T-helper 1 cell treated with Interleukin-12 subunit alpha and Interleukin-12 subunit beta and Interleukin-4 antibody, amounts not matched to agents 30 μg/mL and 1 μg/mL, for 36 hours (primary cell): ENCODE results near the gene MARS1.

Source experiments
- H3K27ac Mint-ChIP-seq: one replicate; pipeline ENCODE4 v1.8.0; 2021; ENCODE audit warnings: mild to moderate bottlenecking, mixed read lengths
- H3K27me3 Mint-ChIP-seq: one replicate; pipeline ENCODE4 v1.8.0; 2021; ENCODE audit warnings: low read depth, mixed read lengths
- H3K36me3 Mint-ChIP-seq: one replicate; pipeline ENCODE4 v1.8.0; 2021; ENCODE audit warnings: low read depth, mixed read lengths
- H3K4me1 Mint-ChIP-seq: one replicate; pipeline ENCODE4 v1.8.0; 2021; ENCODE audit warnings: low read depth, mixed read lengths
- H3K4me3 Mint-ChIP-seq: one replicate; pipeline ENCODE4 v1.8.0; 2021; ENCODE audit warnings: mild to moderate bottlenecking, moderate library complexity, mixed read lengths
- H3K9me3 Mint-ChIP-seq: one replicate; pipeline ENCODE4 v1.8.0; 2021; ENCODE audit warnings: mixed read lengths

The MARS1 gene

DNA sequence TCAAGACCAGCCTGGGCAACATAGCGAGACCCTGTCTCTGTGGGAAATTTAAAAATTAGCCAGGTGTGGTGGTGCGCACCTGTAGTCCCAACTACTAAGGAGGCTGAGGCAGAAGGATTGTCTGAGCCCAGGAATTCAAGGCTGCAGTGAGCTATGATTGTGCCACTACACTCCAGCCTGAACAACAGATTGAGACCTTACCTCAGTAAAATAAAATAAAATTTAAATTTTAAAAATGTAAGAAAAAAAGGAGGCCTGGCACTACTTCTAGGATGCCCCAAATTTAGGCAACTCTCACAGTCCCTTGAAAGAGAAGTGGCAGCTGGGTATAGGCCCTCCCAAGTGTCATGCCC is 33.7 kb upstream of the MARS1 start:
- no peaks in the 10 kb centered on the region for H3K36me3 Mint-ChIP-seq
- H3K27ac Mint-ChIP-seq = no peak overlapping the region
- no peak overlapping the region for H3K4me3 Mint-ChIP-seq
- peaks cover 12% of the 10 kb centered on the region for H3K4me1 Mint-ChIP-seq
- no peaks in the 10 kb centered on the region for H3K9me3 Mint-ChIP-seq
- no peaks in the 10 kb centered on the region for H3K27me3 Mint-ChIP-seq

DNA sequence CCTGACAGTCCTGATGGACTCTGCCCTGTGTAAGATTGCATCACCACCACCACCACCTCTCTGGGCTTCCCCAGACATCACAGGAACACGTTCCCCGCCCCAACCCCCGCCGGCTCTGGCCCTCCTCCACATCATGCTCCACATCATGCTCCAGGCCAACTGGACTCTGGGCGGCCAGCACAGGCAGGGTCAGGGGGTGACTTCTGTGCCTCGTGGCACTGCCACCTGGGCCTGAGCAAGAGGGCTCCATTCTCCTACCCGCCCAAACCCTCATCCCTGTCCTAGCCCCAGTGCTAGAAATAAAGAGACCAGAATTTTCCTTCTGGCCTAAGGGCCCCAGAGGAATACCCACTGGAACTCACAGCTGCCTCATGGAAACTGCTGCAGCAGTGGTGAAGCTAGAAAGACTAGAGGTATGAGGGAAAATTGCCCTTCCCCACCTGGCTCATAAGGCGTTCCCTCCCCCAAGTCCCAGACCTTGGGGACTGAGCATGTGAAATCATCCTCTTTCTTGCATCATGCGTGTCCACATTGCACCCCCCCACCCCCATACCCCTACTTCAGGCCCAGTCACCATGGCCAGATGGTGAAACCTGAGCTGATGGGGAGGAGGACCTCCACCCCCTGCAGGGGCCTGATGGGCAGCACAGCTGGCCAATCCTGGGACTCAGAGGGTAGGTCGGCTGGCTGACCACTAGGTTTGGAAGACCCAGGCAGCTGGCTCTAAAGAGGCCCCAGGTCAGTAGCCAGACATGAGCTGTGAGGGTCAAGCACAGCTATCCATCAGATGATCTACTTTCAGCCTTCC is 33.1 kb upstream of the MARS1 start, which contains the start of gene INHBE:
Gene INHBE (plus strand): TSS at position 742 of the 808 bp plus-strand sequence. CDS start 230 bp downstream, outside the sequence.
- peaks cover 17% of the 10 kb centered on the region for H3K4me1 Mint-ChIP-seq
- peak within 1 kb of the TSS; percentile 73 for H3K27ac Mint-ChIP-seq
- peak within 1 kb of the TSS; percentile 65 for H3K4me3 Mint-ChIP-seq
- no peaks in the 10 kb centered on the region for H3K27me3 Mint-ChIP-seq
- no peaks in the 10 kb centered on the region for H3K9me3 Mint-ChIP-seq
- H3K36me3 Mint-ChIP-seq = no peaks in the 10 kb centered on the region

DNA sequence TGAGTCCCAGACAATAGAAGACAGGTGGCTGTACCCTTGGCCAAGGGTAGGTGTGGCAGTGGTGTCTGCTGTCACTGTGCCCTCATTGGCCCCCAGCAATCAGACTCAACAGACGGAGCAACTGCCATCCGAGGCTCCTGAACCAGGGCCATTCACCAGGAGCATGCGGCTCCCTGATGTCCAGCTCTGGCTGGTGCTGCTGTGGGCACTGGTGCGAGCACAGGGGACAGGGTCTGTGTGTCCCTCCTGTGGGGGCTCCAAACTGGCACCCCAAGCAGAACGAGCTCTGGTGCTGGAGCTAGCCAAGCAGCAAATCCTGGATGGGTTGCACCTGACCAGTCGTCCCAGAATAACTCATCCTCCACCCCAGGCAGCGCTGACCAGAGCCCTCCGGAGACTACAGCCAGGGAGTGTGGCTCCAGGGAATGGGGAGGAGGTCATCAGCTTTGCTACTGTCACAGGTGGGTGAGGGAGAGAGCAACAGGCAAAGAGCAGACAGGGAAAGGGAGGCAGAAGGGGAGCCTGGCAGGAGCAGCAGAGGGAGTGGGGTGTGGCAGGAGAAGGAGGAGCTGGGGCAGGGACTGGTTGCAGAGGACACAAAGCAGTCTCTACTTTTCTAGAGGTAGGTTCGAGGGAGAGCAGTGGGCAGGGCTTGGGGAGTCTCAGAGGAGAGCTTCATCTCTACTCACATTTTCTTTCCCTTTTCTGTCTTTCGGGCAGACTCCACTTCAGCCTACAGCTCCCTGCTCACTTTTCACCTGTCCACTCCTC is 32.3 kb upstream of the MARS1 start:
- peaks cover 5% of the 10 kb centered on the region for H3K27me3 Mint-ChIP-seq
- H3K36me3 Mint-ChIP-seq = no peaks in the 10 kb centered on the region
- peak overlapping the region; percentile 73 for H3K27ac Mint-ChIP-seq
- H3K4me1 Mint-ChIP-seq = peaks cover 21% of the 10 kb centered on the region
- no peaks in the 10 kb centered on the region for H3K9me3 Mint-ChIP-seq
- peak overlapping the region; percentile 65 for H3K4me3 Mint-ChIP-seq

DNA sequence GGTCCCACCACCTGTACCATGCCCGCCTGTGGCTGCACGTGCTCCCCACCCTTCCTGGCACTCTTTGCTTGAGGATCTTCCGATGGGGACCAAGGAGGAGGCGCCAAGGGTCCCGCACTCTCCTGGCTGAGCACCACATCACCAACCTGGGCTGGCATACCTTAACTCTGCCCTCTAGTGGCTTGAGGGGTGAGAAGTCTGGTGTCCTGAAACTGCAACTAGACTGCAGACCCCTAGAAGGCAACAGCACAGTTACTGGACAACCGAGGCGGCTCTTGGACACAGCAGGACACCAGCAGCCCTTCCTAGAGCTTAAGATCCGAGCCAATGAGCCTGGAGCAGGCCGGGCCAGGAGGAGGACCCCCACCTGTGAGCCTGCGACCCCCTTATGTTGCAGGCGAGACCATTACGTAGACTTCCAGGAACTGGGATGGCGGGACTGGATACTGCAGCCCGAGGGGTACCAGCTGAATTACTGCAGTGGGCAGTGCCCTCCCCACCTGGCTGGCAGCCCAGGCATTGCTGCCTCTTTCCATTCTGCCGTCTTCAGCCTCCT is 31.6 kb upstream of the MARS1 start:
- Mint-ChIP-seq H3K36me3 (no peaks in the 10 kb centered on the region), H3K4me1 (peaks cover 25% of the 10 kb centered on the region), H3K27me3 (peaks cover 10% of the 10 kb centered on the region), H3K4me3 (peak overlapping the region; percentile 65), H3K27ac (peak overlapping the region; percentile 73), H3K9me3 (no peaks in the 10 kb centered on the region)

DNA sequence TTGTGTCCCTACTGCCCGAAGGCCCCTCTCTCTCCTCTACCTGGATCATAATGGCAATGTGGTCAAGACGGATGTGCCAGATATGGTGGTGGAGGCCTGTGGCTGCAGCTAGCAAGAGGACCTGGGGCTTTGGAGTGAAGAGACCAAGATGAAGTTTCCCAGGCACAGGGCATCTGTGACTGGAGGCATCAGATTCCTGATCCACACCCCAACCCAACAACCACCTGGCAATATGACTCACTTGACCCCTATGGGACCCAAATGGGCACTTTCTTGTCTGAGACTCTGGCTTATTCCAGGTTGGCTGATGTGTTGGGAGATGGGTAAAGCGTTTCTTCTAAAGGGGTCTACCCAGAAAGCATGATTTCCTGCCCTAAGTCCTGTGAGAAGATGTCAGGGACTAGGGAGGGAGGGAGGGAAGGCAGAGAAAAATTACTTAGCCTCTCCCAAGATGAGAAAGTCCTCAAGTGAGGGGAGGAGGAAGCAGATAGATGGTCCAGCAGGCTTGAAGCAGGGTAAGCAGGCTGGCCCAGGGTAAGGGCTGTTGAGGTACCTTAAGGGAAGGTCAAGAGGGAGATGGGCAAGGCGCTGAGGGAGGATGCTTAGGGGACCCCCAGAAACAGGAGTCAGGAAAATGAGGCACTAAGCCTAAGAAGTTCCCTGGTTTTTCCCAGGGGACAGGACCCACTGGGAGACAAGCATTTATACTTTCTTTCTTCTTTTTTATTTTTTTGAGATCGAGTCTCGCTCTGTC is 31.0 kb upstream of the MARS1 start:
- H3K9me3 Mint-ChIP-seq = no peaks in the 10 kb centered on the region
- no peak overlapping the region for H3K27ac Mint-ChIP-seq
- H3K4me1 Mint-ChIP-seq = peaks cover 29% of the 10 kb centered on the region
- peaks cover 16% of the 10 kb centered on the region for H3K27me3 Mint-ChIP-seq
- H3K36me3 Mint-ChIP-seq = no peaks in the 10 kb centered on the region
- no peak overlapping the region for H3K4me3 Mint-ChIP-seq

DNA sequence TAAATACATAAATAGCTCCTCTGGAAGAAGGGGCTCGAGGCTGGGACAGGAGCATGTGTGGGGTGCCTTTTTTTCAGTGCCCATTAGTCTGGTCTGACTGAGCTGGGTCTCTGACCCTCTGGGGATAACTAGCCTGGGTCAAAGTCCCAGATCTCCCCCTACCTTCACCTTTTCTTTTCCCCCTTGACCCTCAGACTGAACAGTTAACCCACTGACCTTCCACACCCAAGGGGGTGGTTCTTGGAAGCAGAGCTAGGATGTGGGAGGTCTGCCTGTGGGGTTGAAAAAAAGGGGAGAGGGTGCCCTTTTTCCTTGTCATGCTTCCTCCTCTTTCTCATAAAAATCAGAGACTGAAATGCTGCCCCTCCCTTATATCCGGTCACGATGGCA is 29.2 kb upstream of the MARS1 start:
- peaks cover 42% of the 10 kb centered on the region for H3K4me1 Mint-ChIP-seq
- peak overlapping the region; percentile 92 for H3K27ac Mint-ChIP-seq
- H3K9me3 Mint-ChIP-seq = no peaks in the 10 kb centered on the region
- H3K4me3 Mint-ChIP-seq = peak overlapping the region; percentile 93
- no peaks in the 10 kb centered on the region for H3K36me3 Mint-ChIP-seq
- H3K27me3 Mint-ChIP-seq = peaks cover 22% of the 10 kb centered on the region

DNA sequence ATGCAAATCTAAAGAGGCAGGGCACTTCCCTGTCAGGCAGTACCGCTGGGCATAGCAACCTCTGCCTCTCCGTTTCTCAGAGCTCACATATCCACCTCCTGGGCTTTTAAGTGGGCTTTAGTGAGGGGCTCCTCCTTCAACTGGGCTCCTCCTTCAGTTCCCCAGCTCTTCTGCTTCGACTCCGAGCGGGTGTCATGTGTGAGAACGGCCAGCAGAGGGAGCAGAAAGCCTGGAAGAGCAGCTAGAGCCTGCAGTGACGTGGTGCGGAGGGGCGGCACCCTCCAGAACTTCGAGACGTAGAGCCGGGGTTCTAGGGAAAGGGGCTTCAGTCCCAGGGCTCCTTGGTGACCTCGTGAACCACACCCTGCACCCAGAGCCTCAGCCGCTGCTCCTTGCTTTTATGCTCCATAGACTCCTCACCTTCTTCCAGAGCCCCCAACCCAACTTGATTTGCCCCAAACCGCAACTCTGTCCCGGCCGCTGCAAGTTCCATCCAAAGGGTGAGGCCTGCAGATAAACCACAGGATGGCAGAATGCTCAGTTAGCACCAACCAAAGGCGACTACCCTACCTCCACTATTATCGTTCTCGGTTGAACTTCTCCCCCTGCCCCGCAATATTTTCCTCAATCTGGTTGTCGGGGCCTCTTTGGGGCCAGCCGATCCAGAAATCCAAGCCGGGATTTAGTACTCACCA is 28.7 kb upstream of the MARS1 start:
- Mint-ChIP-seq H3K27ac (peak overlapping the region; percentile 92), H3K36me3 (no peaks in the 10 kb centered on the region), H3K4me3 (peak overlapping the region; percentile 93), H3K4me1 (peaks cover 47% of the 10 kb centered on the region), H3K9me3 (no peaks in the 10 kb centered on the region), H3K27me3 (peaks cover 22% of the 10 kb centered on the region)

DNA sequence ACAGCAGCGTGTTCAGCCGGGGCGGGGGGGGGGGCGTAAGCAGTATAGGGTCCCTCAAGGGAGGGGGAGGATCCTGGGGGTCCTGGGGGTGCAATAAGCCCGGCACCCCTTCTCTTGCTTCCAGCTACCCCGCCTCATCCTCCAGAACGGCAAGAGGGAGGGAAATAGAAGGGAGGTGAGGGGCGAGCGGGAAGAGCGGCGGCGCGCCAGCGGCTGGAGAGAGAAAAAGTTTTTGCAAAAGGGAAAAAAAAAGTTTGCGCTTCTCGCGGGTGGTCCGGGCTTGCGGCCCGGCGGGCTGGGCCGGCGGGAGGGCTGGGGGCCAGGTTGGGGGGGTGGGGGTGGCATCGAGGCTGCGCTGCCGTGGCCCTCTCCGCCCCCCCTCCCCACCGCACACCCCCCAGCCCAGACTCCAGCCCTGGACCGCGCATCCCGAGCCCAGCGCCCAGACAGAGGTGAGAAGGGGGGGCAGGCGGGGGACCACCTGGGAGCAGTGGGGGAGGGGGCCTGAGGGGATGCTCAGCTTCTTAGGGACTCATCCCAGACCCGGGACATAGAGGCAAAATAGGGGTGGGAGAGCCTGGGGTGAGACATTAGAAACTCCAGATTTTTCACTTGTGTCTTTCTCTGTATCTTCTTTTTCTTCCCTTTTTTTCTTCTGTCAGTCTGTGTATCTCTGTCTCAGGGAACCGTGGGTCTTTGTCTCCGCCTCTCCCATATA is 28.0 kb upstream of the MARS1 start, which contains the start of gene GLI1:
Gene GLI1 (plus strand): TSS at position 36 of the 718 bp plus-strand sequence. CDS start 3,907 bp downstream, outside the sequence.
- Mint-ChIP-seq H3K4me3 (peak within 1 kb of the TSS; percentile 93), H3K27me3 (peaks cover 22% of the 10 kb centered on the region), H3K27ac (peak within 1 kb of the TSS; percentile 92), H3K9me3 (no peaks in the 10 kb centered on the region), H3K4me1 (peaks cover 50% of the 10 kb centered on the region), H3K36me3 (no peaks in the 10 kb centered on the region)

DNA sequence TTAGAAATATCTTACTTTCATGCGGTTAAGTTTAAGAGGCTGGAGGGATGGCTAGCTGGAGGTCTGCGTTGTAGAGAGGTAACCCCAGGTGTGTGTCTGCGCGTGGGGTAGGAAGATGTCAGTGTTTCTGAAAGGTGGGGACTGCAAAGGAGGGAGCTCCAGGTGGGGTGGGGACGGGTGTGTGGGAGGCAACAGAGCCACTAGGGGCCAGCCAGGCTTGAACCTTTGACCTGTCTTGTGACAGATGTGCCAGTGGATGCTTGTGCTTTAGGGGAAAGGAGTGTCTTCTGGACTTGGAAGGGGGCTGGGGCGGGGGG is 27.4 kb upstream of the MARS1 start:
- H3K36me3 Mint-ChIP-seq = no peaks in the 10 kb centered on the region
- peak overlapping the region; percentile 78 for H3K4me3 Mint-ChIP-seq
- no peaks in the 10 kb centered on the region for H3K9me3 Mint-ChIP-seq
- peaks cover 22% of the 10 kb centered on the region for H3K27me3 Mint-ChIP-seq
- peak overlapping the region; percentile 62 for H3K27ac Mint-ChIP-seq
- peaks cover 52% of the 10 kb centered on the region for H3K4me1 Mint-ChIP-seq

DNA sequence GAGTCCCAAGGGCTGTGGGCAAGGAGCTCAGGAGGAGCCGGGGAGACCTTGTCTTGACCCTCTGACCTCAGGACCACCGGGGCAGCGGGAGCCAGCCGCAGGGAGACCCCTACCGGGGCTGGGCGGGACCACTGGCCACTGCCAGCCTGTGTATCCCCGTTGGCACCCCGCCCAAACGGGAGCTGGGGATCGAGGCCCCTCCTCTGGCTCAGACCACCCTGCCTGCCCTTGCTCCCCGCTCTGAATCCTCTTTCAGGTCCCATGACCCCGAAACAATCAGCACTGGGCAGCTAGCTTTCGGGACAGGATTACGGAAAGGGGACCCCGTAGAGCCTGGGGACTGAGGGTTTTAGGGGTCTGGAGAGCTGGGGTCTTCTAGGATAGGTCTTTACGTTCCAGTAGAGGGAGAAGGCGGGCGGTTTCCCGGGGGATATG is 27.0 kb upstream of the MARS1 start:
- H3K36me3 Mint-ChIP-seq = no peaks in the 10 kb centered on the region
- no peaks in the 10 kb centered on the region for H3K9me3 Mint-ChIP-seq
- H3K4me1 Mint-ChIP-seq = peaks cover 49% of the 10 kb centered on the region
- H3K4me3 Mint-ChIP-seq = peak overlapping the region; percentile 76
- peaks cover 22% of the 10 kb centered on the region for H3K27me3 Mint-ChIP-seq
- no peak overlapping the region for H3K27ac Mint-ChIP-seq

DNA sequence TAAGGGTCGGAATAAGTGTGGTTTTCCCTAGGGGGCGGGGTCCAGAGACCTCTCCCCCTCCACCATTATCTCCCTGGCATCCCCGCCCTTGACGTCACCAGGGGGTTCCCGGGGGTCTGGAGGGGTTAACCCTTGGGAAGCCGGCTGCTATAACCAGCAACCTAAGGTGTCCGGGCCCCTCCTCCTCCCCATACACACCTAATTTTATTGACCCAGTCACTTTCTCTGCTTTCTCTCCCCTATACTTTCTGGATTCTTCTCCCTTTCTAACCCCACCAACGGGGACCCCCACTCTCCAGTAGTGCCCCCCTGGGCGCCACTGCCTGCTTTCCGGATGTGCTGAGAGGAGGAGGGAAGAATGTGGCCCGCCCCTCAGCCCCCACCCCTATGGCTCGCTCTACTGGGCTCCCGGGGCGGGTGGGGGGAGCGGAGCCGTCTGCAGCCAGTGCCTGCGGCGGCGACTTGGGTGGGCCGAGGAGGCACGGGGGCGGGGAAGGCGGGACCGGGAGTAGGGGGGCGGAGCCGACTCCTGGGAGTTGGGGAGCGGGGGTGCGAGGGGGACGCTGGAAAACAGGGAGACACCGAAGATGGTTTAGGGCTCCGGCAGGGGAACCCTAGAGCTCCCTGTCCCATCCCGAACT is 26.5 kb upstream of the MARS1 start:
- Mint-ChIP-seq H3K36me3 (no peaks in the 10 kb centered on the region), H3K4me3 (peak overlapping the region; percentile 87), H3K9me3 (no peaks in the 10 kb centered on the region), H3K4me1 (peaks cover 46% of the 10 kb centered on the region), H3K27ac (peak overlapping the region; percentile 38), H3K27me3 (peaks cover 22% of the 10 kb centered on the region)

DNA sequence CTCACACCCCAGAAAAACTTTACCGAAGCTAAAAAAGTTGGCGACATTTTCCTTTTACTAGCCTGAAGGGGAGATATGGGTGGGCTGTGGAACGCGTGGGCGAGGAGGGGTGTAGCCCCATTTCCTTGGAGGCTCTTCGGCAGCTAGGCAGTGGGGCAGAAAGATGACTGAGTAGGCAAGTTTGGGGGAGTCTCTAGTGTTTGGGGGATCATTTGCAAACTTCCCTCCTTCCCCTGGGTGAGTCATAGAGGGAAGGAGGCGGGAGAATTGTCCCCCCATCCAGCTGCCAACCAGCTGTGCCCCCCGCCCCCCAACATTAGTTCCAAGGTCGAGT is 26.0 kb upstream of the MARS1 start:
- Mint-ChIP-seq H3K27me3 (peaks cover 22% of the 10 kb centered on the region), H3K4me3 (peak overlapping the region; percentile 87), H3K9me3 (no peaks in the 10 kb centered on the region), H3K36me3 (no peaks in the 10 kb centered on the region), H3K27ac (no peak overlapping the region), H3K4me1 (peaks cover 46% of the 10 kb centered on the region)

DNA sequence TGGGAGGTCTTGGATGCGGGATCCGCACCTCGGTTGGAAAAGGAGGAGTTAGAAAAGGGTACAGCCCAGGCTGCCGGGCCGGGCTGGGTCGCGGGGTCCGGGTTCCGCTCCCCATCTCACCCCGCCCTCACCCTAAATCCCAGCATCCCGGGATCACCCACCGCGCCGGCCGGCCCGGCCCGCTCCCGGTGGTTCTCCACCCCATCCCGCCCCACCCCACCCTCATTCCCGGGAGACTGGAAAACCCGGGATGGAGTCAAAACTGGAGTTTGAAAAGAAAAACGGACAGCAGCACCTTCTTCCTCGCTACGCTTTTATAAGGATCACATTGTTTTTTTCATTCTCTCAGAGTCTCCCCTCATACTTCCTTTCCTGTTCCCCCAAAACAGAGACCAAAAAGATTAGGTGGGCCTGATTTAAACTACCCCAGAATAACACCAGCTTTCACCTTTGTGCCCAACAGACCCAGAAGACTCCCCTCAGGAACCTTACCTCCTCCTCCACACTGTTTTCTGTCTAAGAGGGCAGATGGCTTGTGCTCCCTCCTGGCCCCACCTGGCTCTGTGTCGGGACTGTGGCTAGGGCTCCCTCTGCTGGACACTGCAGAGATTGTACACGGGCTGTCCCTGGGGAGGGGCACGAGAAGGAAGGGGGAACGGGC is 25.5 kb upstream of the MARS1 start:
- no peaks in the 10 kb centered on the region for H3K9me3 Mint-ChIP-seq
- peak overlapping the region; percentile 87 for H3K4me3 Mint-ChIP-seq
- H3K36me3 Mint-ChIP-seq = peaks cover 4% of the 10 kb centered on the region
- peaks cover 22% of the 10 kb centered on the region for H3K27me3 Mint-ChIP-seq
- H3K27ac Mint-ChIP-seq = peak overlapping the region; percentile 79
- peaks cover 46% of the 10 kb centered on the region for H3K4me1 Mint-ChIP-seq
